Measurements from ENCODE around the gene E2F6.

DNA sequence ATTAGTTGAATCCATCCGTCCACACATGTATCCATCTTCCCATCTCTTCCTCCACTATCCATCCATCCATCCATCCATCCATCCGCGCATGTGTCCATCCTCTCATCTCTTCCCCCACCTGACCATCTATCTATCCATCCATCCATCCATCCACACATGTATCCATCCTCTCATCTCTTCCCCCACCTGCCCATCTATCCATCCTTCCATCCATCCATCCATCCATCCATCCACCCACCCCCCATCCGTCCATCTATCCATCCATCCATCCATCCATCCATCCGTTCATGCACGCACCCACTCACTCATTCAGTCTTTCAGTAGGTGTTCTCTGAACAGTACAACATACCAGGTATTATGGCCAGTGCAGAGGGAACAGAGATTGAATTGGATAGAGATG lies 48.9 kb upstream of the E2F6 start:
- TF ChIP-seq ZNF616 (CRISPR knock-in tag; IDR thresholded peaks at IDR 0.05; ENCODE audit: low read depth) (no peak), CBX5 (CRISPR knock-in tag; IDR thresholded peaks at IDR 0.05; ENCODE audit: borderline replicate concordance) (no peak), MZF1 (CRISPR knock-in tag; IDR thresholded peaks at IDR 0.05; ENCODE audit: borderline replicate concordance) (no peak), NFIB (CRISPR knock-in tag; IDR thresholded peaks at IDR 0.05; ENCODE audit: borderline replicate concordance) (no peak), POLR2A (IDR thresholded peaks at IDR 0.05; ENCODE audit: insufficient read depth in 1 of 2, low read depth in 2 of 2, low read length in 2 of 2) (no peak), KAT7 (CRISPR knock-in tag; IDR thresholded peaks at IDR 0.05; ENCODE audit: borderline replicate concordance) (no peak), ZNF484 (CRISPR knock-in tag; IDR thresholded peaks at IDR 0.05; ENCODE audit: borderline replicate concordance, low read depth) (no peak)
- TF ChIP-seq, protein P1, sequence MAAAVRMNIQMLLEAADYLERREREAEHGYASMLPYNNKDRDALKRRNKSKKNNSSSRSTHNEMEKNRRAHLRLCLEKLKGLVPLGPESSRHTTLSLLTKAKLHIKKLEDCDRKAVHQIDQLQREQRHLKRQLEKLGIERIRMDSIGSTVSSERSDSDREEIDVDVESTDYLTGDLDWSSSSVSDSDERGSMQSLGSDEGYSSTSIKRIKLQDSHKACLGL (CRISPR knock-in tag; IDR thresholded peaks at IDR 0.05), result no peak
- TF ChIP-seq, protein P2, sequence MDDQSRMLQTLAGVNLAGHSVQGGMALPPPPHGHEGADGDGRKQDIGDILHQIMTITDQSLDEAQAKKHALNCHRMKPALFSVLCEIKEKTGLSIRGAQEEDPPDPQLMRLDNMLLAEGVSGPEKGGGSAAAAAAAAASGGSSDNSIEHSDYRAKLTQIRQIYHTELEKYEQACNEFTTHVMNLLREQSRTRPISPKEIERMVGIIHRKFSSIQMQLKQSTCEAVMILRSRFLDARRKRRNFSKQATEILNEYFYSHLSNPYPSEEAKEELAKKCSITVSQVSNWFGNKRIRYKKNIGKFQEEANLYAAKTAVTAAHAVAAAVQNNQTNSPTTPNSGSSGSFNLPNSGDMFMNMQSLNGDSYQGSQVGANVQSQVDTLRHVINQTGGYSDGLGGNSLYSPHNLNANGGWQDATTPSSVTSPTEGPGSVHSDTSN (CRISPR knock-in tag; IDR thresholded peaks at IDR 0.05; ENCODE audit: borderline replicate concordance), result no peak
- TF ChIP-seq, protein P3, sequence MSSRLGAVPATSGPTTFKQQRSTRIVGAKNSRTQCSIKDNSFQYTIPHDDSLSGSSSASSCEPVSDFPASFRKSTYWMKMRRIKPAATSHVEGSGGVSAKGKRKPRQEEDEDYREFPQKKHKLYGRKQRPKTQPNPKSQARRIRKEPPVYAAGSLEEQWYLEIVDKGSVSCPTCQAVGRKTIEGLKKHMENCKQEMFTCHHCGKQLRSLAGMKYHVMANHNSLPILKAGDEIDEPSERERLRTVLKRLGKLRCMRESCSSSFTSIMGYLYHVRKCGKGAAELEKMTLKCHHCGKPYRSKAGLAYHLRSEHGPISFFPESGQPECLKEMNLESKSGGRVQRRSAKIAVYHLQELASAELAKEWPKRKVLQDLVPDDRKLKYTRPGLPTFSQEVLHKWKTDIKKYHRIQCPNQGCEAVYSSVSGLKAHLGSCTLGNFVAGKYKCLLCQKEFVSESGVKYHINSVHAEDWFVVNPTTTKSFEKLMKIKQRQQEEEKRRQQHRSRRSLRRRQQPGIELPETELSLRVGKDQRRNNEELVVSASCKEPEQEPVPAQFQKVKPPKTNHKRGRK (CRISPR knock-in tag; IDR thresholded peaks at IDR 0.05), result no peak
- TF ChIP-seq, protein P4, sequence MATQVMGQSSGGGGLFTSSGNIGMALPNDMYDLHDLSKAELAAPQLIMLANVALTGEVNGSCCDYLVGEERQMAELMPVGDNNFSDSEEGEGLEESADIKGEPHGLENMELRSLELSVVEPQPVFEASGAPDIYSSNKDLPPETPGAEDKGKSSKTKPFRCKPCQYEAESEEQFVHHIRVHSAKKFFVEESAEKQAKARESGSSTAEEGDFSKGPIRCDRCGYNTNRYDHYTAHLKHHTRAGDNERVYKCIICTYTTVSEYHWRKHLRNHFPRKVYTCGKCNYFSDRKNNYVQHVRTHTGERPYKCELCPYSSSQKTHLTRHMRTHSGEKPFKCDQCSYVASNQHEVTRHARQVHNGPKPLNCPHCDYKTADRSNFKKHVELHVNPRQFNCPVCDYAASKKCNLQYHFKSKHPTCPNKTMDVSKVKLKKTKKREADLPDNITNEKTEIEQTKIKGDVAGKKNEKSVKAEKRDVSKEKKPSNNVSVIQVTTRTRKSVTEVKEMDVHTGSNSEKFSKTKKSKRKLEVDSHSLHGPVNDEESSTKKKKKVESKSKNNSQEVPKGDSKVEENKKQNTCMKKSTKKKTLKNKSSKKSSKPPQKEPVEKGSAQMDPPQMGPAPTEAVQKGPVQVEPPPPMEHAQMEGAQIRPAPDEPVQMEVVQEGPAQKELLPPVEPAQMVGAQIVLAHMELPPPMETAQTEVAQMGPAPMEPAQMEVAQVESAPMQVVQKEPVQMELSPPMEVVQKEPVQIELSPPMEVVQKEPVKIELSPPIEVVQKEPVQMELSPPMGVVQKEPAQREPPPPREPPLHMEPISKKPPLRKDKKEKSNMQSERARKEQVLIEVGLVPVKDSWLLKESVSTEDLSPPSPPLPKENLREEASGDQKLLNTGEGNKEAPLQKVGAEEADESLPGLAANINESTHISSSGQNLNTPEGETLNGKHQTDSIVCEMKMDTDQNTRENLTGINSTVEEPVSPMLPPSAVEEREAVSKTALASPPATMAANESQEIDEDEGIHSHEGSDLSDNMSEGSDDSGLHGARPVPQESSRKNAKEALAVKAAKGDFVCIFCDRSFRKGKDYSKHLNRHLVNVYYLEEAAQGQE (IDR thresholded peaks at IDR 0.05; ENCODE audit: borderline replicate concordance in 1 of 2, low read depth in 1 of 2, low read length in 2 of 2), result no peak

Data from HepG2 (cell line).